Fibroblast of pulmonary artery (primary cell): ENCODE measurements around the gene RGS14.

ENCODE experiments used
- DNase-seq: peaks from one replicate; pipeline ENCODE4 v3.0.0-alpha.2; 2010; ENCODE audit warnings: low read depth
- H3K4me3 ChIP-seq: replicated peaks from 2 replicates; pipeline ENCODE4 v1.5.1; 2011; ENCODE audit warnings: low read depth, mild to moderate bottlenecking, control low read depth, low read length, moderate library complexity
- TF ChIP-seq, protein P1 (sequence below): IDR thresholded peaks from 2 replicates; pipeline ENCODE4 v1.5.1; 2011; ENCODE audit warnings: mild to moderate bottlenecking, control low read depth, low read length, inconsistent platforms; ENCODE audit errors: missing control alignments

The RGS14 gene

DNA sequence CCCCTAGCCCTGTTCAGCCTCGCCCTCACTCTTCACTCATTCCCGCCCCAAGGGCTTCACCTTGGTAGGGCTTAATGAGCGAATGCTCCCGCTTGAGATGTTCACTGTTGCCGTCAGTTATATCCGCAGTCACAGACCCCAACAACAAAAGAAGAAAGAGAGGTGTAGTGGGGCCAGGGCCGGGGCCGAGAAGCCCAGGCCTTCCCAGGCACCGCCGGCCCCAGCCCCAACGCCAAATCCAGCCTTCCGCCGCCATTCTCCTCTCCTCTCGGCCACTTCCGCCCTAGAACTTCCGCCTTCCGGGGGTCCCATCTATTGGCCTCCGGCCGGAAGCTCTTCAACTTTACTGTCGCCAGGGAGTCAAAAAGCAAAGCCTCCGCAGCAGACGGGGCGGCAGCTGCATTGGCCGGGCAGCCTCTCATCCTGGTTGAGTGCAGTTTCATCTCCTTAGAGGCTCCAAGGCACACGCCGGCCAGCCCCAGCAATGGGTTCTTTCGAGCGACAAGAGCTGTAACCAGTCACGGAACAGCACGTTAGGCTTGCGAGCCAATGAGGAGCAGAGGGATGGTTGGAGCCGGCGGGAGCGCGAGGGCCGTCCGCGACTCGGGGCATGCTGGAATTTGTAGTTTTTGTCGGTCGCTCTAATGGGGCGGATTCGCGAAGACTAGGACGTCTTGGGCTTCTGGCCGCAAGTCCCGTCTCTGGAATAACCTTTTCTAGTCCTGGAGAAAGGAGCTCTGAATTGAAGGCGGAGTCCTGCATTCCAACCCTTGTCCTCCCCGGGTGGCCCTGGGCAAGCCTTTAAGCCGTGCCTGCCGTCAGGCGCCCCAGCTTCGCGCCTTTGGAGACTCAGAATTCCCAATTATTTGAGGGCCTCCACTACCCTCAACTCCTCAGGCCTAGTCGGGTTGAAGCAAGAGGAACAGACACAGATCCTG, 6.1 kb upstream of the RGS14 start, which contains the start of gene LMAN2:
Gene LMAN2, minus strand, starts transcription at position 277 of the 938 bp plus-strand sequence. Its CDS starts 21 bp downstream, at position 256.
- TF ChIP-seq, protein P1, sequence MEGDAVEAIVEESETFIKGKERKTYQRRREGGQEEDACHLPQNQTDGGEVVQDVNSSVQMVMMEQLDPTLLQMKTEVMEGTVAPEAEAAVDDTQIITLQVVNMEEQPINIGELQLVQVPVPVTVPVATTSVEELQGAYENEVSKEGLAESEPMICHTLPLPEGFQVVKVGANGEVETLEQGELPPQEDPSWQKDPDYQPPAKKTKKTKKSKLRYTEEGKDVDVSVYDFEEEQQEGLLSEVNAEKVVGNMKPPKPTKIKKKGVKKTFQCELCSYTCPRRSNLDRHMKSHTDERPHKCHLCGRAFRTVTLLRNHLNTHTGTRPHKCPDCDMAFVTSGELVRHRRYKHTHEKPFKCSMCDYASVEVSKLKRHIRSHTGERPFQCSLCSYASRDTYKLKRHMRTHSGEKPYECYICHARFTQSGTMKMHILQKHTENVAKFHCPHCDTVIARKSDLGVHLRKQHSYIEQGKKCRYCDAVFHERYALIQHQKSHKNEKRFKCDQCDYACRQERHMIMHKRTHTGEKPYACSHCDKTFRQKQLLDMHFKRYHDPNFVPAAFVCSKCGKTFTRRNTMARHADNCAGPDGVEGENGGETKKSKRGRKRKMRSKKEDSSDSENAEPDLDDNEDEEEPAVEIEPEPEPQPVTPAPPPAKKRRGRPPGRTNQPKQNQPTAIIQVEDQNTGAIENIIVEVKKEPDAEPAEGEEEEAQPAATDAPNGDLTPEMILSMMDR: no peak
- DNase-seq: peak; percentile 97
- peak within 1 kb of the TSS; percentile 100 for H3K4me3 ChIP-seq

- H3K4me3 ChIP-seq: no peak overlapping the region
- TF ChIP-seq, protein P1: no peak
- no peak for DNase-seq
Observed at GRCh38 chr5:177353093-177353492, 4.6 kb upstream of the RGS14 start.

DNA sequence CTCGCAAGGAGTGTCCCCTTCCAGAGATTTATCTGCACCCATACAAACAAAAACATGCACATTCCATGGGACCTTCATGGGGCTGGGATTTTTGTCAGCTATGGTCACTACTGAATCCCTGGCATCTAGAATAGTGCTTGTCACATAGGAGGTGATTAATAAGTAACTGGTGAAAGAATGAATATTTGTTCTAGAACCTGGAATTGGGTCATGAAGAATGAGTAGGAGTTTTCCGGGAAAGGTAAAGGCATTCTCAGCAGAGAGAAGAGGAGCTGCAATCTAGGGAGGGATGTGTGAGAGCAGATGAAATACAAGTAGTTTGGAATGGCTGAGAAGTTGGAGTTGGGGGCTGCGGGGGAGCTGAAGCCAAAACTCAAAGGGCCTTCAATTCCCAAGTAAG, 3.5 kb upstream of the RGS14 start:
- DNase-seq: no peak
- TF ChIP-seq, protein P1: no peak
- no peak overlapping the region for H3K4me3 ChIP-seq

DNA sequence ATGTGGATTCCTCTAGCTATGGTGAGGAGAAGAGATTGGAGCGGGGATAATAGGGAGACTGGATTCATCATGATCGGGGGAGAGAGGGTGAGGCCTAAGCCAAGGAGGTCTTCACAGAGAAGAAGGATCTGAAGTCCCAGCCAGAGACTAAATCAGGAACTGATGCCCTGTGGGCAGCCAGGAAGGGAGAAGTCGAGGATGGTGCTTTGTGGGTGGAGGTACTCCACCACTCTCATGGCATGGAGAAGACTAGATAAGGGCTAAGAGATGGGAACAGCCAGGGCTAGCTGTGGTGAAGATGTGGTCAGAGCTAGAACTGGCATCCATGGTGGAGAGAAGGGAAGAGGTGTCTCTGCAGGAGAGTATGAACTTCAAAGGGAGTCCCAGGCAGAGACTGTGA, 3.0 kb upstream of the RGS14 start:
- TF ChIP-seq, protein P1: no peak
- DNase-seq: no peak
- no peak overlapping the region for H3K4me3 ChIP-seq

GRCh38 chr5:177355162-177355867, 2.4 kb upstream of the RGS14 start:
- TF ChIP-seq, protein P1: no peak
- DNase-seq: no peak

DNA sequence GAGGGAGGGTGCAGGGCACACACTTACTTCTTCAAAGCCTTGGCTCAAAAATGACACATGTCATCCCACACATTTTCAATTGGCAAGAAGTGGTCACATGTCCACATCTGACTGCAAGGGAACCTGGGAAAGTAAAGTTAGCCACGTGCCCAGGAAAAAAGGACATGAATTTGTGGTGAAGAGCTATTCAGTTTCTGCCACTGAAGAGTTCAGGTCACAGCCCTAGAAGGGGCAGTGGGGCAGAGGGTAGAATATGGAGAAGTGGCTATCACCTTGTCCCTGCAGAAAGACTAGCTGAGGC, 1.9 kb upstream of the RGS14 start:
- no peak overlapping the region for H3K4me3 ChIP-seq
- no peak for DNase-seq
- TF ChIP-seq, protein P1: no peak

More at GRCh38 chr5:177355162-177355867, 2.4 kb upstream of the RGS14 start:
- no peak overlapping the region for H3K4me3 ChIP-seq
